ENCODE measurements around the gene SBSN.

The SBSN gene, protein sequence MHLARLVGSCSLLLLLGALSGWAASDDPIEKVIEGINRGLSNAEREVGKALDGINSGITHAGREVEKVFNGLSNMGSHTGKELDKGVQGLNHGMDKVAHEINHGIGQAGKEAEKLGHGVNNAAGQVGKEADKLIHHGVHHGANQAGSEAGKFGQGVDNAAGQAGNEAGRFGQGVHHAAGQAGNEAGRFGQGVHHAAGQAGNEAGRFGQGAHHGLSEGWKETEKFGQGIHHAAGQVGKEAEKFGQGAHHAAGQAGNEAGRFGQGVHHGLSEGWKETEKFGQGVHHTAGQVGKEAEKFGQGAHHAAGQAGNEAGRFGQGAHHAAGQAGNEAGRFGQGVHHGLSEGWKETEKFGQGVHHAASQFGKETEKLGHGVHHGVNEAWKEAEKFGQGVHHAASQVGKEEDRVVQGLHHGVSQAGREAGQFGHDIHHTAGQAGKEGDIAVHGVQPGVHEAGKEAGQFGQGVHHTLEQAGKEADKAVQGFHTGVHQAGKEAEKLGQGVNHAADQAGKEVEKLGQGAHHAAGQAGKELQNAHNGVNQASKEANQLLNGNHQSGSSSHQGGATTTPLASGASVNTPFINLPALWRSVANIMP

GRCh38 chr19:35528218-35529038 lies at the start of gene SBSN:
SBSN (minus strand) TSS chr19:35528311; CDS start chr19:35528281, 30 bp downstream.
- DNase-seq = no peak

DNA sequence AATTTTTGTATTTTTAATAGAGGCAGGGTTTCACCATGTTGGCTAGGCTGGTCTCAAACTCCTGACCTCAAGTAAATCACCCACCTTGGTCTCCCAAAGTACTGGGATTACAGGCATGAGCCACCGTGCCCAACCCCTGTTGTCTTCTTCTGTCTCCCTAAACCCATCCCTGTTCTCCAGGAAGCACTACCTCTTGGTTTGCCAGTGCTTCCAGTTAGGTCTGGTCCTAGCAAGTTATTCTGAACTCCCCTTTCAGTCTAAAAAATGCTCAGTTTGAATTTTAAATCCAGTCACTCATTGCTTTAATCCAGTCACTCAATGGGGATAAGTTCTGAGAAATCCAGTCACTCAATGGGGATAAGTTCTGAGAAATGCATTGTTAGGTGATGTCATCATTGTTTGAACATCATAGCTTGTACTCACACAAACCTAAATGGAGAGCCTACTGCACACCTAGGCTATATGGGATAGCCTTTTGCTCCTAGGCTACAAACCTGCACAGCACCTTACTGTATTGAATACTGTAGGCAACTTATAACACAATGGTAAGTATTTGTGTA lies 43.4 kb upstream of the SBSN start:
- DNase-seq = no peak

GRCh38 chr19:35569281-35569781 lies 41.2 kb upstream of the SBSN start:
- no peak for DNase-seq

DNA sequence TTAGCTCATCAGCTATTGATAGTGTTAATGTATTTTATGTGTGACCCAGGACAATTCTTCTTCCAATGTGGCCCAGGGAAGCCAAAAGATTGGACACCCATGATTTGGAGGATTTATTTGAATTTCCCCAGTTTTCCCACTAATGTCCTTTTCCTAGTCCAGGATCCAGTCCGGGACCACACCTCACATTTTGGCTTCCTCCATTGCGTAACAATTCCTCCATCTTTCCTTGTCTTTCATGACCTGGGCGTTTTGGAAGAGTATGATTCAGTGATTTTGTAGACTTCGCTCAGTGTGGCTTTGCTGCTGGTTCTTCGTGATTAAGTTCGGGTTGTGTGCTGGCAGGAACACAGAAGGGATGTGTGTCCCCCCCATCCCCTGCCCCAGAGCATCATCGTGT lies 38.6 kb upstream of the SBSN start:
- no peak for DNase-seq

- no peak for DNase-seq
These were observed 37.1 kb upstream of the SBSN start for GRCh38 chr19:35565016-35565856.

DNA sequence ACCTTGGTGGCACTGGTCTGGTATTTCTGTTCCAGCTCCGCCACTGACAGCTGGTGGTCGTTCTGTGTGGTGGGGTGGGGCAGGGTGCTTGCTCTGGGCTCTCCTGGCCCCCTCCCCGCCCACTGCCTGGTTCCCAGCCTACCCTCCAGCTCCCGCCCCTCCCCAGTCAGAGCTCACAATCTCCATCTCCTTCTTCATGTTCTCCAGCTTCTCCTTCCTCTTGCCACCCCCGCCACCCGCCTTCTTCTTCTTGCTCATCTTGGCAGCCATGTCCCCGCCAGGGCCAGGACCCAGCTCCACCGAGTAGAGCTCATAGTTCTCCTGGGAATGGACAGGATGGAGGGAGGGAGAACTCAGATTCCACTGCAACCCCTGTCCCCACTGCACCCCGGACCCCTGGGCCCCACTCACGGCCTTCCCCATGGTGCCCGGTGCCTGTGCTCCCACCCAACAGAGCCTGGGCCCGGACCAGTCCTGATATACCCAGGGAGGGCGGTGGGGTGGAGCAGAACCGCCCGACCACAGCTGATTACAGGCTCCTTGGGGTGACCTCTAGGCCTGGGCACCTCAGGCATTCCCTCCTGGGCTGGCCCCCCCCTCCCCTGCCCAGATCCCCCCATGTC lies 35.2 kb upstream of the SBSN start, which contains the start of gene ATP4A:
ATP4A (minus strand) TSS at position 452 of the 623 bp plus-strand sequence; CDS start at position 423, 29 bp downstream.
- no peak for DNase-seq

DNA sequence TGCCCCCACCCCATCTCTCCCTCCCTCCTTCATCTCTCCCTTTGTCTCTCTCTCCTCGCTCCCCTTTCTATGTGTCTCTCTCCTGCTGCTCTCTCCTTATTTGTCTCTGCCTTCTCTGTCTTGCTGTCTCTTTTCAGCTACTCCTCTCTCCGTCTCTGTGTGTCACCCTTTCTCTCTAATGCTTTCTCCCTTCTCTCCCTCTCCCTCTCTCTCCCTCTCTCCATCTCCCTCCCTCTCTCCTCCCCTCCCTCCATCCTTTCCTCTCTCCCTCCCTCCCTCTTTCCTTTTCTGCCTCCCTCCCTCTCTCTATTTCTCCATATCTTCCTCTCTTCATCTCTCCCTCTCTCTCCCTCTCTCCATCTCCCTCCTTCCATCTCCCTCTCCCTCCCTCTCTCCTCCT lies 34.7 kb upstream of the SBSN start:
- DNase-seq = no peak

- DNase-seq = no peak
These were observed 34.2 kb upstream of the SBSN start for GRCh38 chr19:35562336-35562735.

- no peak for DNase-seq
These were observed 33.3 kb upstream of the SBSN start for GRCh38 chr19:35561436-35561835.

DNA sequence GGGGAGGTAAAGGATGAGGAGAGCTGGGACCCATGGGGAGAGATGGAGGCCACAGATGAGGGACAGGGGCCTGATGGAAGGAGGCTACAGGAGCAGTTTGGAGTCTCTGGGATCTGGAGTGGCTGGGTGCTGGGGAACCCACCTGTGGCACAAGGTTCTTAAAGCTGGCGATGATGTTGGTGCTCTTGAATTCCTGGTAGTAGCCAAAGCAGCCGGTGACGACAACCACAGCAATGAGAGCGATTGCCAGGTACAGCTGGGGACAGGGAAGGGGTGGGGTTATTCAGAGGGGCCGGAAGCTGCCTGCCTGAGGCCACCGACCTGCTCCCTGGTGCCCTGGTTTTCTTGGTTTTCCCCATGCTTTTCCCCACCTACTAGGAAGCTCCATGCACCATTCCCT lies 32.6 kb upstream of the SBSN start:
- DNase-seq = no peak

- no peak for DNase-seq
These were observed 32.2 kb upstream of the SBSN start for GRCh38 chr19:35560271-35560670.

GRCh38 chr19:35559781-35560180 lies 31.7 kb upstream of the SBSN start:
- no peak for DNase-seq

- DNase-seq = no peak
These were observed 31.2 kb upstream of the SBSN start for GRCh38 chr19:35559281-35559659.

DNA sequence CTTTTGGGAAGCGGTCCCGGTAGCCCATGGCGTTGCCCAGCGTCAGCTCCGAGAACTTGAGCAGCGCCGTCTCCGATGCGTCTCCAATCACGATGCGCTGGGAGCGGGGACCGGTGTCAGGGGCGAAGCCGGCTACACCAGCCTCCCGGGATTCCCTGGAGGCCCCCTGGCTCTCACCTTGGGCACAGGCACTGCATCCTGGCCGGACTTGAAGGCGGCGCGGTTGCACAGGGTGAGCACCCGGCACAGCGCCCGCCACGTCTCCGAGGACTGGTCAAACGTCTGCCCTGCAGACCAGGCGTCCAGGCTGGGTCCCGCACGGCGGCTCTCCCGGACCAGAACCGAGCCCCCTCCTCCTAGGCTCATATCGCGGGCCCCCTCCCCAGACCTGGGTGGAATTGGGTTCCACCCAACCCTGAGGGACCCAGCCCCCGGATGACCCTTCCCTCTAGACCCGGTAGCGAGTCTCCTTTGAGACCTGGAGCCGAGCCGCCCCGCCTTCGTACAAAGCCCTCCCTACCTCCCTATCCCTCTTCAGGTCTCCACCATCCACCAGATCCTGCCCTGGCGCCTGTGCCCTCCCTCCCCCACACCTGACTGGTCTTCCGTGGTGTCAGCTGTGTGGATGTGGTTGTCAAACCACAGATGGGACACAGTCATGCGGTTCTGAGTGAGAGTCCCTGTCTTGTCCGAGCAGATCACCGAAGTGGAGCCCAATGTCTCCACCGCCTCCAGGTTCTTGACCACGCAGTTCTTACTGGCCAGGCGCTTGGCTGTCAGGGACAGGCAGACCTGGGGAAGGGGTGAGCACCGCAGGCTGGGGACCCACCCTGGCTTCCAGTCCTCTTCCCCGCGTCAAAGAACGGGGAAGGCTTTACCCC lies 30.5 kb upstream of the SBSN start:
- no peak for DNase-seq

DNA sequence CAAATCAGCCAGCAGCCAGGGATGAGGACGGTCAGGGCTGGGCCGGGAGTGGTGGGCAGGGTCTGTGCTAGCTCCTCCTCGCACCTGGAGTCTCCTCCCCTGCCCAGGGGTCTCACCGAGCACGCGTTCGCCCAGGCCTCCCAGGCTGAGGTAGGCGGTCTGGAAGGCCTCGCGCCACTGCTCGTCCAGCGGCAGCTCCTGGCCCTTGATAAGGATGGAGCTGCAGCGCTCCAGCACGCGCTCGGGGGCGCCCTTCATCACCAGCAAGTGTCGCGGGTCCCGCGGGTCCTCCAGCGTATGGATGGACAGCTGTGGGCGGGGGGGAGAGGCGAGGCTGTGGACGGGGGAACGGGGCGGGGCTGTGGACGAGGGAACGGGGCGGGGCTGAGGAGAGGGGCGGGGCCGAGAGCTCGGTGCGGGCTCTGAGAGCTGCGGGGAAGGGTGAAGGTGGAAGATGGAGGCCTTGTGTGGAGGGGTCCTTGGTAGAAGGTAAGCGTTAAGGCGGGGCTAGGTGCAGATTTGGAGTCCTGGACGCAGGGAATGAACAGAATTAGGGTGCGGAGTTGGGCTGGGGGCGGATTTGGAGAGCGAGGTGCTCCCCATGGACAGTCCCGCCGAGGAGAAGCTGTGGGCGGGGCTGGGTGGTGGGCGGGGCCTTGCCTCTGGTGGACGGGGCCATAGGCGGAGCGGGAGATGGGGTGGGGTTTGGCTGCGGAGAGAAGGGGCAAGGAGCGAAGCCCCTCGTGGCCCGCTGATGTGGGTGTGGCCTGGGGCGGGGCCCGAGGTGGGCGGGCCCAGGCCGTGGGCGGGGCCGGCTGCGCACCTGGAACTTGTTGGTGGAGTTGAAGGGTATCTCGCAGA lies 29.7 kb upstream of the SBSN start:
- peak; percentile 18 for DNase-seq

DNA sequence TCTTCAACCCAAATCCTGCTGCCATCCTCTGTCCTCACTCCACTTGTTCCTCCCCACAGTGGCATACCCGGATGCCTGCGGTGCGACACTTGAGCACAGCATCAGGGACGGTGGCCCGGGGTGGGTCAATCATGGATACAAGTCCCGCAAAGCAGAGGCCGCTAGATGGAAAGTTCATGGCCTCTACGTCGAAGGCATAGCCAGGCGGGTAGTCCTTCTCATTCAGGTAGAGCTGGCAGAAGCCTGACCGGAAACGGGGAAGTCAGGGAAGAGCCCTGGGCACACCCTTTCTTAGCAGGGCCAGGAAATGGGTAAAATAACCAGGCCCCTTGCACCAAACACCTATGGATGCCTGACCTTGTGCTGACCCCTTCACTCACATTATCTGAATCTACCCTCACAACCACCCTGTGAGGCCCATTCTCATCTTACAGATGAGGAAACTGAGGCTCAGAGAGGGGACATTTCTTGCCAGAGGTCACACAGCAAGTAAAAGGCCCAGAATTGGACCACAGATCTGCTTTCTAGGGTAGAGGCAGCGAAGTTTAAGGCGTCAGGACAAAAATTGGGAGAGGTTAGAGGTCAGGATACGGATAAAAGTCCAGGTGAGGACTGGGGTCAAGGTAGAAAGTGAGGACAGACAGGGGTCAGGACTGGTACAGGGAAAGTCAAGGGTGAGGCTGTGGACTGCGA lies 28.9 kb upstream of the SBSN start:
- DNase-seq = no peak

GRCh38 chr19:35556025-35556590 lies 28.0 kb upstream of the SBSN start:
- DNase-seq = no peak

- DNase-seq = no peak
These were observed 27.3 kb upstream of the SBSN start for GRCh38 chr19:35555301-35556005.
